HG02970 (cell line): ENCODE measurements around the gene MIOX.
A peak's percentile ranks its signal among the peaks of the same experiment; 100 is the strongest.
"Not testable (repeated sequence)": the region's sequence is repeated elsewhere in the genome, so short reads cannot be mapped to it uniquely, and the experiment has no call there.

Source experiments
- ATAC-seq: cut with Tn5 transposase; IDR thresholded peaks from one replicate; pipeline ENCODE4 v1.9.1; 2021; ENCODE audit warnings: mild to moderate bottlenecking, moderate library complexity, moderate number of reproducible peaks; ENCODE audit not compliant: unreplicated experiment, low FRiP score

The MIOX gene

DNA sequence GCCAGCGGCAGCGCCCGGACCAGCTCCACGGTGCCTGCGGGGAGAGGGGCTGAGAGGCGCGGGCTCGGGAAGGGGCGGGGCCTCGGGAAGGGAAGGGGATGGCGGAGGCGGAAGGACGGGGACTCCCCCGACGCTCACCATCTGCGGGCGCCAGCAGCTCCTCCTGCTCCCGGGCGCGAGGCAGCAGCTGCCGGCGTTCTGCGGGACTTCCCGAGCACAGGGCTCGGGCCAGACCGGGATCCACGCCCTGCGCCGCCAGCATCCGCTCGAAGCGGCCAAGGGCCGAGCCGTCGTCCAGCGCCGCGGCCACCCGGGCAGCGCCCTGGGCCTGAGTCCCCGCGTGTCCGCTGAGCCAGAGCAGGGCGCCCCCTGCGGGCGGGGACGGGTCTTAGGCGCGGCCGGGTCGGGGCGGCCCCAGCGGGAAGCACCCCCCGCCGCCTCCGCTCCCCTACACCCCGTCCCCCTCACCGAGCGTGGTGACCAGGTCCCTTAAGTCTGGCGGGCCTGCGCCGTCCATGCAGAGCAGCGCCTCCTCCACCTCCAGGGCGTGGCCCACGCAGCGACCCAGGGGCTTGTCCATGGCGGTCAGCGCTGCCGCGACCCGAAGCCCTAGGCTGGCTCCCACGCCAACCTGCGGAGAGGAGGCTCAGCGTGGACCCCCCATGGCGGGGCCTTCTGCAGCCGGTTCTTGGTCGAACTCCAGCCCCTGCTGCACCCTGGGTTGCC, 39.6 kb downstream of the MIOX start:
- peak; percentile 32 for ATAC-seq

DNA sequence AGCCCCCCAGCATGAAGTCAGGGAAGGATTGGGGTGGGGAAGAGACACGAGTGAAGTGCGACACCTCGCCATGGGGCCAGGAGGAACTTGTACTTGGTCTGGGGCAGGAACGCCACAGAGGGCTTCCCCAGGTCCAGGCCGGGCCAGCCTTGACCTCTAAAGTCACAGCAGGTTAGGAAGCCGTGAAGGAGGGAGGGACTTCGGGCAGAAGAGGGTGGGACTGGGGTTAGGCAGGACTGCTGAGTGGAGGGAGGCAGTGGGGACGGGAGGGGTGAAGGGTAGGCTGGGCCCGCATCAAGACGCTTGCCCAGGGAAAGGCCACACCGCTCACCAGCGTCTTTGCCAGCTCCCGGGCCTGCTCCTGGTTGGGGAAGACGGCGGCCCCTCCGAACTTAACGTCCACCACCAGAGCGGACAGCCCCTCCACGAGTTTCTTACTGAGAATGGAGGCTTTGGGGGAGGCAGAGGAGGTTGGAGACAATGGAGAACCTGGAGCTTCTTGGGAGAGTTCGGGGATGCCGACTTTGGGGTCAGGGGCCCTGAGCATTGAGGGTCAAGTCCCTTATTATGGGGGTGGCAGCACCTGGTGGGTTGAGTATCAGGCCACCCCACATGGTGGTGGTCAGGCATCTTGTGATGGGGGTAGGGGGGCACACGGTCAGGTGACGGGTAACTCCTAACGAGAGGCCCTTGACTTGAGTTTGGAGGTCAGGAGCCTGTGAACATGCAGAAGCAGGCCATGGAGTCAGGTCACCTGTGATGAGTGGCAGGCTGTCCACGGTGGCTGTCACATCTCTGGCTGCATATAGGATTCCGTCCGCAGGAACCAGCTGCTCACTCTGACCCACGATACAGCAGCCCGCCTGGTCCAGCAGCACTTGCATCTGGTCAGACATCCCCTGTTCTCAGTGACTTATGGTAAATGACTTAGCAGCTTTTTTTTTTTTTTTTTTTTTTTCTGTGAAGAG, 40.5 kb downstream of the MIOX start:
- ATAC-seq: no peak

DNA sequence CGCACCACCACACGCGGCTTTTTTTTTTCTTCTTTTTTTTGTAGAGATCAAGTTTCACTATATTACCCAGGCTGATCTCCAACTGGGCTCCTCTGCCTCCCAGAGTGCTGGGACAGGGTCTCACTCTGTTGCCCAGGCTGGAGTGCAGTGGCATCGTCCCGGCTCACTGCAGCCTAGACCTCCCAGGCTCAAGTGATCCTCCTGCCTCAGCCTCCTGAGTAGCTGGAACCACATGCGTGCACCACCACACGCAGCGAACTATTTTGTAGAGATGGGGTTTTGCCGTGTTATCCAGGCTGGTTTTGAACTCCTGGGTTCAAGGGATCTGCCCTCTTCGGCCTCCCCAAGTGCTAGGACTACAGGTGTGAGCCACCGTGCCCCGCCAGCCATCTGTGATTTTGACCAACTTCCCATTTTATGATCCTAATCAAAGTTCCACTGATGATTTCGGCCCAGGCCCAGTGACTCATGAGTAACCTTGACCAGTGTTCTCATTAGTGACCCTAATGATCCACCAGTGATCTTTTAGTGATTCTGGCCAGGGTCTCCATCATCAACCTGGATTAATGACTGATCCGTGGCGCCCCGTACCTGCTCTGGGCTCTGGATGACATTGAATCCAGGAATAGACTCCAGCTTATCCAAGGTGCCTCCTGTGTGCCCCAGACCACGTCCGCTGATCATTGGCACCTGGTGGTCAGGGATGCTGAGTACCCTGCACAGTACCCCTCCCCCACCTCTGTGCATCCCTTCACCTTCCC, 41.4 kb downstream of the MIOX start:
- no peak for ATAC-seq

DNA sequence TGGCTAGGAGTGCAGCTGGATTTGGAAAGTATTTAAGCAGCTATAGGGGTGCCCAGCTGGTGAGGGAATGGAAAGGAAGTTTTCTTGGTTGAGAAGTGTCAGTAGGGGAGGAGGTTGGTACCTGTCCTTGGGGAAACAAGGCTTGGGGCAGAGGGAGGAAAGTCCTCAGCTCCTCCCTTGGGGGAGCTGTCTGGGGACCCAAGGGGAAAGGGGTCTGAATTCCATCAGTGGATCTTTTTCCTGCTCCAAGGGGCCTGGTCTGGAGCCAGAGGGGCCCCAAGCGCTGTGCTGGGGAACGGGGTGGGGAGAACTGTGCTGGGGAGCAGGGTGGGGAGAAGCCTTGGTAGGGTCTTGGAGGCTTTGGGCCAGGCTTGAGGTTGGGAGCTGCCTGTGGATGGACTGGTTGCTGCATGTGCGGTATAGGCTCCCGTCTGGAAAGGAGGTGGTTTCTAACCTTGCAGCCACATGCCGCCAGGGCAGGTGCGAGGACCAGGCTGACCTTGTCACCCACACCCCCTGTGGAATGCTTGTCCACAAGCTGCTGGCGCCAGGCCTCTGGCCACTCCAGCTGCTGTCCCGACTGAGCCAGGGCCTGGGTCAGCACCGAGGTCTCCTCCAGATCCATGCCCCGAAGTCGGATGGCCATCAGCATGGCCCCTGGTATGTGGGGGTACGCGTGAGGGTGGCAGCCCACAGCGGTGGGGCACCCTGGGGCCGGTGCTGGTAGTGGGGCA, 42.2 kb downstream of the MIOX start:
- no peak for ATAC-seq

DNA sequence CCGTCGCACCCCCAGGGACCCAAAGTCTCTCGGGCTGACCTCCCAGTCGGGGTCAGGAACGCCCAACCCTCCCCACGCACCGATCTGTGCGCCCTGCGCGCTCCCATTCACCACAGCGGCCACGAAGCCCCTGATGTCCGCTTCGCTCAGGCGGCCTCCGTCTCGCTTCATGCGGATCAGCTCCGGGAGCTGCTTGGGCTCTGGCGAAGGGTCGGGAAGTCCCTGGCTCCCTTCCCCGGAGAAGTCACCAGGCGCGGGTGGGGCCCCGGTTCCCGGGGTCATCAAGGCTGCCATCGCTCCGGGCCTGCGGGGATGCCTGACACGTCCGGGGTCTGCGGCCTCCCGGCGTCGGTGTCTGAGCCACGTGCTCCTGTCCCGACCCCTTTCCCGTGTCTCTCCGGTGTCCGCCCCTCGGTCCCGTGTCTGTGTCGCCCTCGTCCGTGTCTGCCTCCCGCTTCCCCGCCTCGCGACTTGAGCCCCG, 42.8 kb downstream of the MIOX start:
- ATAC-seq: no peak

DNA sequence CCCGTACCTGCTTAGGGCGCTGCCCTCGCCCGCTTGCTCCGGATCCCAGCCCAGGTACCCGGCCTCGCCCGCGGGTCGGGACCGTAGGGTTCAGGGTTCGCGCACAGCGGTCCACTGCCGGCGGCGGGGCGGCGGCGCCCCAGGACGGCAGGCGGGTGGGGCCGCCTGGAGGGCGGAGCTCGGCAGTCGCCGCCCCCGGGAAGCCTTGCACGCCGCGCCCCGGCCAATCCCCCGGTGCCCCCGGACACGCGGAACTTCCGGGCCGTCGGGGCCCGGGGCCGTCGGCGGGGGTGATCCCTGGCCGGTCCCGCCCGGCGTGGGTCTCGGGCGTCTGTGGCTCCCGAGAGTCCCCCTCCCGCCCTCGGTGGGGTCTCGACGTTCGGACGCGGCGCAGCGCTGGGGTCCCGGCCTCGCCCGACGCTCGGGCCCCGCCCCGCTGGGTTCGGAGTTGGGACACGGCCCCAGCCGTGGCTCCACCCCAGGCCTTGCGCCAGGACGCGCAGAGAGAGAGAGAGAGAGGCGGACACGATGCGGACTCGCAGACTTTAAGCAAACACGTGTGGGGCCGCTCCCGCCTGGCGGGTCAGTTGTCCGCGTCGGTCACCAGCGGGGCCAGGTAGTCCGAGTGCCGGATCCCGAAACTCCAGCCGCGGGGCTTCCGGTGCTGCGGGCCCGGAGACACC, 43.4 kb downstream of the MIOX start, which contains the start of gene TYMP:
TSS of gene TYMP (minus strand) at position 116 of the 683 bp plus-strand sequence. CDS start 303 bp downstream, outside the sequence.
- no peak for ATAC-seq

DNA sequence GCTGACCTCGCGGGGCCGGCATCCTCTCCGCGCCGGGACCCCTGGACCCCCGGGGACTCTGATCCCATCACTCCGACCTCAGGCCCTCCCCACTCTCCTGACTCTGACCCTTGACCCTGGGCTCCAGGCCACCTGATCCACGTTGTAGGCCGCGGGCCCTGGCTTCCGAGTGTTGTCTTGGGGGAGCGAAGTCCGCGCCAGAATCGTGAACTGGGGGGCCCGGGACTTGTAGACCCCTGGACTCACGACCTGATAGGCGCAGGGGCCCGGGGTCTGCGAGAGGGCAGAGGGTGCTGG, 43.9 kb downstream of the MIOX start:
- ATAC-seq: no peak

DNA sequence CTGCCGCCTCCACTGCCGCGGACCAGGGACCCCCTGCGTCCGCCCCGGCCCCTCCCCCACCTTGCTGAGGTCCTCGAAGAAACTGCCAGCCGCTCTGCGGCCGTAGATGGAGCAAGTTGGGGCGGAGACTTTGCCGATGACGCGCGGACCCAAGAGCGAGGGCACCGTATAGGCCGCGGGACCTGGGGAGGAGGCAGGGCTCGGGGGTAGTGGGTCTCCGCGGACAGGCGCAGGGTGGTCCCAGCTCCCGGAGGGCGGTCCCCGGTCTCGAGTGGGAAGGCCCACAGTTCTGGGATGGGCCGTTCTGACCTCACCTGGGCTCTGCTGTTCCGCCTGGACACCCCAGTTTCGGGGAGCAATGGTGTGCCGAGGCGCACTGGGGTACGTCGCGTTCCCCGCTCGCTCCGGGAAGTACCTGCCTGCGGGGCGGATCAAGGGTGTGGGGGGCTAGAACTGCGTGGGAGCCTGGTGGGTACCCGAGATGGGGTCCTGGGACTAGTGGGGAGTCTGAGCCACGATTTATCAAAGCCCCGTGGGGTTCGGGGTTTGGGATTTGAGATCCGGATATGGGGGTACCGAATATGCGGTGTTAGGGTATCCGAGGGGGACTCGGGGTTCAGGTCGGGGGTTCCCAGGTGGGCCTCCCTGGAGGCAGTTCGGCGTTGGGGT, 44.4 kb downstream of the MIOX start:
- ATAC-seq: no peak

DNA sequence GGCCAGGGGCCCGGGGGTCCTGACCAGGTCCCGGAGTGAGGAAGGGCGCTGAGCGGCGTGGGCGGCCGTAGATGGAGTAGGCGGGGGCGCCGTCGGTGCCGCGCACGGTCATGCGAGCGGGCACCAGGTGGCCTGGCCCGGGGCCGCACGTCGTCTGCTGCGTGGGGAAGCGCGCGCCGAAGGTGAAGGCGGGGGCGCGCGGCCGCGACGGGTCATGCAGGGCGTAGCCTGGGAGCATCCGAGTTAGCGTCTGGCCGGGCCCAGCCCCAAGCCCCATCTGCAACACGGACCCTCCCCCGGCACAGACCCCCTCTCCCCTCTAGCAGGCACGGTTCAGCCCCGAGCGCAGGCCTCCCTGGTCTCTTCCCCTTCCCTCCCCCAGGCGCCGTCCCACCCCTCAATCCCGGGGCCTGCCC, 44.9 kb downstream of the MIOX start:
- ATAC-seq: no peak

DNA sequence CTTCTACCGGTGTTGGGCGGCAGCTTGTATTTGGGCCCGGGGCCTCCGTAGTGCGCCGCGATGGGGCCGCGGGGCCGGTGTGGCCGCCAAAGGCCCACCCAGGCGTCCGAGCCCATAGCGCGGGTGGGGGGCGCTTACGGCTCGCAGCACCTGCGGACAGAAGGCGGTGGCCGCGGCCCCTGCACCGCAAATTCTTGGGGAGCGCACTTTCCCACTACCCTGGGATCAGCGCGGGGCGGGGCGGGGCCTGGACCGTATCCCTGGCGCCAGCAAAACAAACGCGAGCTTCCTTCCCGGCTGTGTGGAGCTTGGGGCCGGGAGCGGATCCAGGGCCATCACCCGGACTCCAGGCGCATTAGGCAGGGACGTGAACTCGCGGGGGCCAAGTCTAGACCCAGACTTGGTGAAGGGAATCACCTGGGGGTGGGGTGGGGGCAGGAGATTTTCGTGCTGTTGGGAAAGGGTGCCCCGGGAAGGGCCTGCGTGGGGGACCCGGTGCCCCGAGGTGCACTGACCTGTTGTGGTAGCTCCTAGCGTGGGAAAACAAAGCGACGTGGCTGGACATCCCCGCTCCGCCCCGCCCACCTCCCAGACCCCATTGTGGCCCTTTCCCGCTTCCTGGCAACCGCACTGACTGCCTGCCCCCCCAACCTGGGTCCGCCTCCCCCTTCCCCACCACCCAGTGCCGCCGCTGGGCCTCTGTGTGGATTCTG, 45.5 kb downstream of the MIOX start:
- no peak for ATAC-seq

DNA sequence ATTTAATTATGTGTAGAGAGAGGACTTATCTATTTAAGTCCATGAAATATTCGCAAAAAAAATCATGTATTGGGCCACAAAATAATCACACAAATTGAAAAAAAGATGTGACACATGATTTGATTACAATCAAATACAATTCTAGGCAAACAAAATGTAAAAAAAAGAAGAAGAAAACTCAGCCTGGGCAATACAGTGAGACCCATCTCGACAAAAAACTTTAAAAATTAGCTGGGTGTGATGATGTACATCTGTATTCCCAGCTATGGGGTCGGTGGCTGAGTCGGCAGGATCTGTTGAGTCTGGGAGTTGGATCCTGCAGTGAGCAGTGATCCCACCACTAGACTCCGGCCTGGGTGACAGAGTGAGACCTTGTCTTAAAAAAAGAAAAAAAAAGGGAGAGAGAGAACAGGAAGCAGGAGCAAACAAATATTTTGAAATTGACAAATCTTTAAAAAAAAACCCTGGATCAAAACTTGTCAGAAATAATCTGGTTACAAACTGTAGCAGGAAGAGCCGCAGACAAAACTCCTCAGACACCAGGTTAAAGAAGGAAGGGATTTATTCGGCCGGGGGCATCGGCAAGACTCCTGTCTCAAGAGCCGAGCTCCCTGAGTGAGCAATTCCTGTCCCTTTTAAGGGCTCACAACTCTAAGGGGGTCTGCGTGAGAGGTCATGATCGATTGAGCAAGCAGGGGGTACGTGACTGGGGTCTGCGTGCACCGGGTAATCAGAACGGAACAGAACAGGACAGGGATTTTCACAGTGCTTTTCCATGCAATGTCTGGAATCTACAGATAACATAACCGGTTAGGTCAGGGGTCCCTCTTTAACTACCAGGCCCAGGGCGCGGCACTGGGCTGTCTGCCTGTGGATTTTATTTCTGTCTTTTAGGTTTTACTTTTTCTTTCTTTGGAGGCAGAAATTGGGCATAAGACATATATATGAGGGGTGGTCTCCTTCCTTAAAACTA, 46.5 kb downstream of the MIOX start:
- ATAC-seq: no peak

DNA sequence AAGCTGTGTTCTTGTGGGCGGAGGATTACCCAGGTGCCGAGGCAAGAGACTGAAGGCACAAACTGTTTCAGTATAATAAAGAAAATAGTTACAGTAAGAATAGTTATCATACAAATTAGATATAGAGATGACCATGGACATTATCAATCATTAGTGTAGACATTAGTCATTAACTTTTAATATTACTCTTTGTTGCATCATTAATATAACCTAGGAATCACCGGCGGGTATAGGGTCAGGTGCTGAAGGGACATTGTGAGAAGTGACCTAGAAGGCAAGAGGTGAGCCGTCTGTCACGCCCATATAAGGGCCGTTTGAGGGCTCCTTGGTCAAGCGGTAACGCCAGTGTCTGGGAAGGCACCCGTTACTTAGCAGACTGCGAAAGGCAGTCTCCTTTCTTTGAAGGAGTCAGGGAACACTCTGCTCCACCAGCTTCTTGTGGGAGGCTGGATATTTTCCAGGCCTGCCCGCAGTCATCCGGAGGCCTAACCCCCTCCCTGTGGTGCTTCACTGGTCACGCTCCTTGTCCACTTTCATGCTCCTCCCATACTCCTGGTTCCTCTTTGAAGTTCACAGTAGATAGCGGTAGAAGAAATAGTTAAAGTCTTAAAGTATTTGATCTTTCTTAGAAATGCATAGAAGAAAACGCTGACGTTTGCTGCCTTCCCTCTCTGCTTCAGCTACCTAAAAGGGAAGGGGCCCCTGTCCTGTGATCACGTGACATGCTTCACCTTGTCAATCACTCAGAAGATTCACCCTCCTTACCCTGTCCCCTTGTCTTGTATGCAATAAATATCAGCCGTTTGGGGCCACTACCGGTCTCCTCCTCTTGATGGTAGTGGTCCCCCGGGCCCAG, 47.4 kb downstream of the MIOX start:
- not testable (repeated sequence) for ATAC-seq

DNA sequence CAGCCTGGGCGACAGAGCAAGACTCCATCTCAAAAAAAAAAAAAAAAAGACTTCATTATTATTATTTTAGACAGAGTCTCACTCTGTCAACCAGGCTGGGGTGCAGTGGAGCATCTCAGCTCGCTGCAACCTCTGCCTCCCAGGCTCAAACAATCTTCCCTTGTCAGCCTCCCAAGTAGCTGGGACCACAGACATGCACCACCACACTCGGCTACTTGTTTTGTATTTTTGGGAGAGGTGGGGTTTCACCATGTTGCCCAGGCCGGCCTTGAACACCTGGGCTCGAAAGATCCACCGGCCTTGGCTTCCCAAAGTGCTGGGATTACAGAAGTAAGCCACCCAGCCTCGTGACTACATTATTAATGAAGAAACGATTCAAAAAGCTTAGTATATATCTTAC, 48.5 kb downstream of the MIOX start:
- no peak for ATAC-seq

DNA sequence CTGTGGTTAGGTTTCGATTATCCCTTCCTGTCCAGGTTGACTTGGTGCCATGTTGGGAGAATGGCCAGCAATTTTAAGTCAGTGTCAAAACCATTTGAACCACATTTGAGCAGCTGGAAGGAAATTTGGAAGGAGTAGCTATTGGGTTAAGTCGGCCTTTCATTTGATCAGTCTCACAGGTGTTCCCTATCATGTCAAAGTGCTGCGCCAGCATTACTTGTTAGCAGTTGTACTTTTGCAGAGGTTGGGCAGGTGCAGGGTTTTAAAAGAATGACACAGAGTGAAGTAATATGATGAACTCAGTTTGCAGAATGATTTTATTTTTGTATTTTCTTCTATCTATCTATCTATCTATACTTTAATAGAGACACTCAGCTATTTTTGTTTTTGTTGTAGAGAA, 49.6 kb downstream of the MIOX start:
- ATAC-seq: no peak

DNA sequence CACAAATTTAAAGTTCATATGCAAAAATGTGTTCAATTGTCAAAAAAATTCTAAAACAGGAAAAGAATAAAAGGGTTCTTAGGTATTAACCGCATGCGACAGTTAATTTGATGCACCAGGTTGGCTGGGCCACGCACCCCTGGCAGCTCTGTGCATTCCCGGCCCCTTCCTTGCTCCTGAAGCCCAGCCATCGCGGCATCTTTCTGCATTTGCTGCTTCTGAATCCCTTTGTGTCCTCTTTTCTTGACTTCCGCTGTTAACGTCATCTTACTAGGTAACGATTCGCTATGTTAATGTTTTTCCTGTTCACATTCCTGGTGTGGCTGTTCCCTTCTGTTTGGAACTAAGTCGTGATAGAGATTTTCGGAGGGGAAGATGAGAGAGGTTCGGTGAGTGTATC, 51.1 kb downstream of the MIOX start:
- ATAC-seq: no peak
